Retinal pigment epithelial cell (primary cell): ENCODE data around the gene TMEM86B.

Source experiments
- DNase-seq: peaks from one replicate; pipeline ENCODE4 v3.0.0-alpha.2; 2010; ENCODE audit warnings: low read depth
- H3K4me3 ChIP-seq: 2 replicates; pipeline ENCODE4 v1.5.1; 2011; ENCODE audit warnings: mild to moderate bottlenecking, low read length, control low read depth, moderate library complexity
- CTCF ChIP-seq: conservative IDR thresholded peaks from 2 replicates; pipeline ENCODE4 v1.5.1; 2011; ENCODE audit warnings: low read depth, low read length, control low read depth, inconsistent platforms

Gene TMEM86B

GRCh38 chr19:55250262-55251036 lies 21.9 kb upstream of the TMEM86B start:
- no peak for TF ChIP-seq CTCF
- DNase-seq: no peak
- H3K4me3 ChIP-seq: no peak overlapping the region

- H3K4me3 ChIP-seq: no peak overlapping the region
- DNase-seq: no peak
- TF ChIP-seq CTCF: no peak
These were observed 21.3 kb upstream of the TMEM86B start for GRCh38 chr19:55249841-55250240.

GRCh38 chr19:55248704-55249103 lies 20.1 kb upstream of the TMEM86B start:
- no peak for TF ChIP-seq CTCF
- H3K4me3 ChIP-seq: no peak overlapping the region
- DNase-seq: no peak

GRCh38 chr19:55248166-55248675 lies 19.7 kb upstream of the TMEM86B start:
- no peak overlapping the region for H3K4me3 ChIP-seq
- no peak for TF ChIP-seq CTCF
- DNase-seq: no peak

GRCh38 chr19:55247621-55248099 lies 19.1 kb upstream of the TMEM86B start:
- DNase-seq: no peak
- no peak for TF ChIP-seq CTCF
- H3K4me3 ChIP-seq: no peak overlapping the region

- no peak for DNase-seq
- H3K4me3 ChIP-seq: no peak overlapping the region
- no peak for TF ChIP-seq CTCF
These were observed 18.2 kb upstream of the TMEM86B start for GRCh38 chr19:55246462-55247451.
